BLaER1 treated with 17β-estradiol and CSF1 and Interleukin-3, amounts not matched to agents 10 nM and 100 nM (cell line): ENCODE data around the gene NOP16.

Experiments
- H3K27ac ChIP-seq, 11 experiments: shearing (Covaris generic); formaldehyde crosslinking; 2 replicates each; pipeline ENCODE4 v1.8.1; 2022
- H3K27me3 ChIP-seq, 11 experiments: shearing (Covaris generic); formaldehyde crosslinking; 2 replicates each; pipeline ENCODE4 v1.8.1; 2022
- H3K36me3 ChIP-seq, 11 experiments: shearing (Covaris generic); formaldehyde crosslinking; 2 replicates each; pipeline ENCODE4 v1.8.1; 2022
- H3K4me1 ChIP-seq, 10 experiments: shearing (Covaris generic); formaldehyde crosslinking; 2 replicates each; pipeline ENCODE4 v1.8.1; 2022
- H3K4me2 ChIP-seq, 11 experiments: shearing (Covaris generic); formaldehyde crosslinking; 2 replicates each; pipeline ENCODE4 v1.8.1; 2022
- H3K4me3 ChIP-seq, 10 experiments: shearing (Covaris generic); formaldehyde crosslinking; 2 replicates each; pipeline ENCODE4 v1.8.1; 2022
- H3K9ac ChIP-seq, 11 experiments: shearing (Covaris generic); formaldehyde crosslinking; 2 replicates each; pipeline ENCODE4 v1.8.1; 2022
- H3K9me3 ChIP-seq, 11 experiments: shearing (Covaris generic); formaldehyde crosslinking; replicated peaks in 1 of 11; 2 replicates each; pipeline ENCODE4 v1.8.1; 2022
- H4K20me1 ChIP-seq, 11 experiments: shearing (Covaris generic); formaldehyde crosslinking; 2 replicates each; pipeline ENCODE4 v1.8.1; 2022
- Cebpa-rat ChIP-seq, 11 experiments: shearing (Covaris generic); IDR thresholded peaks; 2 replicates each; pipeline ENCODE4 v1.8.1; 2022

Gene NOP16

DNA sequence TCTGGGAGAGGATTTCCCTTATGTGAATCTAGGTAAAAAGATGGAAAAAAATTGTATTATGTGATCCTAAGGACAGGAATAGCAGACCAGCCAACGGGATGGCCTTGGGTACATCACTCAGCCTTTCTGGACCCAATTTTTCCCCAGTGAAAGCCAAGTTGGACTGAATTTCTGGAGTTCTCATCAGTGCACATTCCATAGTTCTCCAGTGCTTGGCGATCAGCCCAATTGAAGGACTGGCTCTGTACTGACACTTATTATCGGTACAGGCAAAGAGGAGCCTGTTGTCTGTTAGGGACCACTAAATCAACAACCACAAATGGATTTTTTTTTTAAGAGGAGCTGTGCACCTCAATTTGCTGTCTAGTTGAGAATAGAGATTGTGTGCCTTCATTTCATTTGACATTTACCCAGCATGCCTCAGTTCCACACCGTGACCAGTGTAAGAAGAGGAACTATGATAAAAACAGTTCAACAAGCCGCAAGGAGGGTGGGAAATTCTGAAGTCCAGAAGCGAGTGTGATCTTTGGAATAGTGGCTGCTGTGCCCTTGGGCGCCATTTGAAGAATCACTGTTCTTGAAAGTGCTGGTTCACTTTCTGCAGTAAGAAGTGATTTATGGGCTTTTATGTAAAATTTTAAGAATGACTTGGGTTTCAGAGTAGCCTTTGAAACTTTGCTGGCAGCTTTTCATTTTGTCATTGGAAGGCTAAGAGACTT lies 15.1 kb downstream of the NOP16 start:
- Histone ChIP-seq H3K27ac (no peak overlapping the region), H3K9ac (no peak overlapping the region), H3K4me3 (no peak overlapping the region), H3K4me2 (peak overlapping the region in 9 of 11 experiments; percentile 0 to 39 (median 27); a peak in 11 of 22 replicates), H3K36me3 (peaks cover 13 to 68% (median 30%) of the 10 kb centered on the region in 11 experiments; a peak in 17 of 22 replicates), H3K4me1 (peaks cover 0 to 18% (median 9%) of the 10 kb centered on the region in 10 experiments; a peak in 13 of 20 replicates), H4K20me1 (0 out of 22 replicates have a peak, but pooled peaks cover 0 to 7% (median 0%) of the 10 kb centered on the region in 11 experiments), H3K27me3 (no peaks in the 10 kb centered on the region), H3K9me3 (no peaks in the 10 kb centered on the region)
- no peak for TF ChIP-seq Cebpa-rat (IDR thresholded peaks at IDR 0.05)

GRCh38 chr5:176371621-176372539 lies 16.5 kb downstream of the NOP16 start:
- no peak for TF ChIP-seq Cebpa-rat (IDR thresholded peaks at IDR 0.05)
- Histone ChIP-seq H4K20me1 (peaks cover 0 to 12% (median 0%) of the 10 kb centered on the region in 11 experiments; a peak in 1 of 22 replicates), H3K4me3 (no peak overlapping the region), H3K9me3 (no peaks in the 10 kb centered on the region), H3K27me3 (peaks cover 0 to 7% (median 0%) of the 10 kb centered on the region in 11 experiments; a peak in 7 of 22 replicates), H3K27ac (no peak overlapping the region), H3K4me1 (peaks cover 10 to 21% (median 17%) of the 10 kb centered on the region in 10 experiments), H3K36me3 (peaks cover 13 to 68% (median 36%) of the 10 kb centered on the region in 11 experiments; a peak in 17 of 22 replicates), H3K4me2 (no peak overlapping the region), H3K9ac (no peak overlapping the region)

DNA sequence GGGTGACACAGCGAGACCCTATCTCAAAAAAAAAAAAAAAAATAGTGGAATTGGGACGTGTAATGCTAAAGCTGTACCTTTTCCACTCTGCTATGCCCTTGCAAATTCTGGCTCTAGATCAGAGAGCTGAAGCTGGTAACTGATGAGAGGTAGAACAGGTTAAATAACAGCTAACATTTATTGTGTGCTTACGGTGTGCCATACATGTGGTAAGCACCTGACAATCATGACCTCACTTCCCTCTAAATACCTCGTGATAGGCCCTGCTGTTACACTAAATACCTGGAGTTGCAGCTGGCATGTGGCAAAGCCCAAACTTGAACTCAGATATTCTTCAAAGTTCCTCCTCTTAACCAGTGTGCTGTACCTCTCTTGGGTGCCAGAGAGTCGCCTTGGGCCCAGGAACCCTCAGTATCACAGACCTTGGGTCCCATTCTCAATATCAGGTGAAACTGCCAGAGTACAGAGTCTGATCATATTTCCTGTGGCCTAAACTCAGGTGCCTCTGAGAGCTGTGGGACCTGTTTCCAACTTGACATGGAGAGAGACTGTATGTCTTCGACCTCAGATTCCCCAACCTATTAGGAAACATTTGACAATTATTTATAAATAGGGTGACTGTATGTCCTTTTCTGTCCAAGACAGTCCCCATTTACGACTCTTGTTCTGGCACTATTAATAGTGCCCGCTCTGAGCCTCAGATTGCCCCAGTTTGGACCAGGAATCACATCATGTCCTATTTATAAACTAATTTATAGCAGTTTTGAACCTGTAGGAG lies 18.3 kb downstream of the NOP16 start:
- peaks cover 6 to 25% (median 16%) of the 10 kb centered on the region in 11 experiments; a peak in 21 of 22 replicates for H3K27me3 ChIP-seq
- no peak overlapping the region for H3K4me2 ChIP-seq
- H3K9ac ChIP-seq, result no peak overlapping the region
- peaks cover 0 to 18% (median 0%) of the 10 kb centered on the region in 11 experiments; a peak in 1 of 22 replicates for H4K20me1 ChIP-seq
- no peak for TF ChIP-seq Cebpa-rat (IDR thresholded peaks at IDR 0.05)
- H3K9me3 ChIP-seq, result no peaks in the 10 kb centered on the region
- peaks cover 23 to 36% (median 30%) of the 10 kb centered on the region in 10 experiments for H3K4me1 ChIP-seq
- no peak overlapping the region for H3K4me3 ChIP-seq
- peaks cover 0 to 52% (median 32%) of the 10 kb centered on the region in 11 experiments; a peak in 16 of 22 replicates for H3K36me3 ChIP-seq
- no peak overlapping the region for H3K27ac ChIP-seq

- H4K20me1 ChIP-seq, result peaks cover 0 to 18% (median 0%) of the 10 kb centered on the region in 11 experiments; a peak in 1 of 22 replicates
- H3K27ac ChIP-seq, result no peak overlapping the region
- H3K4me3 ChIP-seq, result no peak overlapping the region
- H3K4me2 ChIP-seq, result no peak overlapping the region
- peaks cover 10 to 37% (median 24%) of the 10 kb centered on the region in 11 experiments; a peak in 21 of 22 replicates for H3K27me3 ChIP-seq
- peaks cover 29 to 50% (median 42%) of the 10 kb centered on the region in 10 experiments for H3K4me1 ChIP-seq
- peaks cover 0 to 52% (median 32%) of the 10 kb centered on the region in 11 experiments; a peak in 16 of 22 replicates for H3K36me3 ChIP-seq
- no peak overlapping the region for H3K9ac ChIP-seq
- no peaks in the 10 kb centered on the region for H3K9me3 ChIP-seq
- TF ChIP-seq Cebpa-rat (IDR thresholded peaks at IDR 0.05), result no peak
These were observed 19.7 kb downstream of the NOP16 start for GRCh38 chr5:176368726-176369125.

GRCh38 chr5:176366232-176366894 lies 22.0 kb downstream of the NOP16 start:
- Histone ChIP-seq H3K4me1 (peaks cover 32 to 58% (median 50%) of the 10 kb centered on the region in 10 experiments), H3K36me3 (peaks cover 0 to 38% (median 23%) of the 10 kb centered on the region in 11 experiments; a peak in 14 of 22 replicates), H3K9me3 (no peaks in the 10 kb centered on the region), H3K4me2 (peak overlapping the region; percentile 89 to 100 (median 97)), H3K27ac (peak overlapping the region; percentile 42 to 84 (median 76); a peak in 17 of 22 replicates), H3K4me3 (peak overlapping the region; percentile 70 to 86 (median 81)), H3K9ac (peak overlapping the region; percentile 72 to 88 (median 82)), H4K20me1 (peaks cover 0 to 14% (median 0%) of the 10 kb centered on the region in 11 experiments; a peak in 3 of 22 replicates), H3K27me3 (peaks cover 10 to 37% (median 24%) of the 10 kb centered on the region in 11 experiments; a peak in 21 of 22 replicates)
- no peak for TF ChIP-seq Cebpa-rat (IDR thresholded peaks at IDR 0.05)

DNA sequence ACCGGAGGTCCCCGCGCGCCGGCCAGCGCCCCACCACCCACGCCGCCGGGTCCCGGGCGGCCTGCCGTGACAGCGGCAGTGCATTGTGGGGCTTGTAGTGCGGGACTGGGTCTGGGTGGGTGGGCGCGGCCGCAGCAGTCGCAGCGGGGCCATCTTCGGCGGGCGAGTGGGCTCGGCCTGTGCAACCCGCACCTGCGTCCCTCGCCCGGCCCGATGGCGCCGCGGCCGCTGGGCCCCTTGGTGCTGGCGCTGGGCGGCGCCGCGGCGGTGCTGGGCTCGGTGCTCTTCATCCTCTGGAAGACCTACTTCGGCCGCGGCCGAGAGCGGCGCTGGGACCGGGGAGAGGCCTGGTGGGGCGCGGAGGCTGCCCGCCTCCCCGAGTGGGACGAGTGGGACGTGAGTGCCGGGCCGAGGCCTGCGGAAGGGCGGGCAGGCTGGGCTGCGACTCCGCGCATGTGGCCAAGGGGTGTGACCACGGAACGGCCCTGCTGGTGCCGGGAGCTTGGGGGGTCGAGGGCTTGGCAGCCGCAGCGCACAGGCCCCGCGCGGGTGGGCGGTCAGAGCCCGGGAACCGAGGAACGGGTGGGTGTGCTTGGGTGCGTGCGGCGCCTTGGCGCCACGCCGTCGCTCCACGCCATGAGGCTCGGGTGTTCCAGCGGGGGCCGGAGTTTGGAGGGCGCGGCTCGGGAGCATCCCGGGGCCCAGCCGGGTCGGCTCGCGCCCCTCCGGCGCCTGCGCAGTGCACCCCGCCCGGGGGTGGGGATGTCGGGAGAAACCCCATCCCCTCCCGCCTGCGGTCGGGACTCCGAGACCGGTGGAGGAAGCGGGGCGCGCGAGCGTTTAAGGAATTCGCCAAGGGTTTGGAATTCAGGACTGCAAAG lies 22.8 kb downstream of the NOP16 start, which contains the start of gene ARL10:
Gene ARL10, plus strand, starts transcription at position 137 of the 881 bp plus-strand sequence. Its CDS starts 77 bp downstream, at position 214.
- no peak for TF ChIP-seq Cebpa-rat (IDR thresholded peaks at IDR 0.05)
- Histone ChIP-seq H4K20me1 (peaks cover 0 to 20% (median 4%) of the 10 kb centered on the region in 11 experiments; a peak in 8 of 22 replicates), H3K4me1 (peaks cover 32 to 60% (median 50%) of the 10 kb centered on the region in 10 experiments), H3K4me3 (peak within 1 kb of the TSS; percentile 70 to 86 (median 81)), H3K27me3 (peaks cover 10 to 37% (median 24%) of the 10 kb centered on the region in 11 experiments; a peak in 21 of 22 replicates), H3K9ac (peak within 1 kb of the TSS; percentile 72 to 88 (median 82)), H3K36me3 (peaks cover 0 to 31% (median 23%) of the 10 kb centered on the region in 11 experiments; a peak in 14 of 22 replicates), H3K4me2 (peak within 1 kb of the TSS; percentile 89 to 100 (median 97)), H3K9me3 (no peaks in the 10 kb centered on the region), H3K27ac (peak within 1 kb of the TSS; percentile 42 to 84 (median 76); a peak in 21 of 22 replicates)
